ENCODE results near the gene KLHL26. TPM values are rescaled to one million over a fixed set of nuclear protein-coding genes. Genes with fewer than 3 reads are reported as not detected.

Gene KLHL26
- total RNA-seq, 1 donor from 2014 or later, result 2.1 TPM

GRCh38 chr19:18699403-18700054 is 62.7 kb downstream of the KLHL26 start:
- Histone ChIP-seq H3K9ac (ENCODE audit: low read depth in 1 of 3, low read length in 3 of 3) (peak overlapping the region in 1 of 3 donors; percentile 33), H3K36me3 (ENCODE audit: control insufficient read depth in 3 of 3, insufficient read depth in 3 of 3, low read length in 3 of 3) (no peaks in the 10 kb centered on the region), H3K27ac (ENCODE audit: low read depth, low read length) (no peak overlapping the region), H3K4me3 (ENCODE audit: low read length in 3 of 3) (no peak overlapping the region), H3K4me1 (ENCODE audit: control insufficient read depth in 3 of 3, insufficient read depth in 3 of 3, low read length in 3 of 3) (peaks cover 20 to 50% (median 27%) of the 10 kb centered on the region in 3 donors), H3K27me3 (ENCODE audit: control insufficient read depth in 3 of 3, insufficient read depth in 3 of 3, low read length in 3 of 3) (no peaks in the 10 kb centered on the region), H3K9me3 (ENCODE audit: control insufficient read depth in 3 of 3, low read length in 3 of 3) (no peaks in the 10 kb centered on the region)

GRCh38 chr19:18700501-18701249 is 63.8 kb downstream of the KLHL26 start:
- Histone ChIP-seq H3K9ac (ENCODE audit: low read depth in 1 of 3, low read length in 3 of 3) (peak overlapping the region; percentile 57 to 77 (median 63)), H3K27ac (ENCODE audit: low read depth, low read length) (peak overlapping the region; percentile 18), H3K4me1 (ENCODE audit: control insufficient read depth in 3 of 3, insufficient read depth in 3 of 3, low read length in 3 of 3) (peaks cover 20 to 44% (median 27%) of the 10 kb centered on the region in 3 donors), H3K27me3 (ENCODE audit: control insufficient read depth in 3 of 3, insufficient read depth in 3 of 3, low read length in 3 of 3) (no peaks in the 10 kb centered on the region), H3K9me3 (ENCODE audit: control insufficient read depth in 3 of 3, low read length in 3 of 3) (no peaks in the 10 kb centered on the region), H3K36me3 (ENCODE audit: control insufficient read depth in 3 of 3, insufficient read depth in 3 of 3, low read length in 3 of 3) (no peaks in the 10 kb centered on the region), H3K4me3 (ENCODE audit: low read length in 3 of 3) (peak overlapping the region; percentile 63 to 78 (median 70))

DNA sequence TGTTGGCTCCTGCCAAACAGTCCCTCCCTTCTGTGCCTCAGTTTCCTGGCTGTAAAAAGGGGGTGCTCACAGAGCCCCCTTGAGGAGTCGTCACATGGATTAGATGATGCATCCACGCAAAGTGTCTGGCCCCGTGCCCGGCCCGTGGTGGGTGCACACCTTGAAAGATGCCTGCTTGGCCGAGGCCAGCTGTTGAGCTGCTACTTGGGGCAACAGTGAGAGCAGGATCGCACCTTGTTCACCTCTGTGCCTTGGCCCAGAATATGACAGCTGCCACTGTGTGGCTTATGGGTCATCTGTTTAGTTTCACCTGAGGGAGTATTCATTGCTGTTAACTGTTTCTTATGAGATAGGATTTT is 64.4 kb downstream of the KLHL26 start:
- no peaks in the 10 kb centered on the region for H3K36me3 ChIP-seq (ENCODE audit: control insufficient read depth in 3 of 3, insufficient read depth in 3 of 3, low read length in 3 of 3)
- no peak overlapping the region for H3K27ac ChIP-seq (ENCODE audit: low read depth, low read length)
- no peaks in the 10 kb centered on the region for H3K27me3 ChIP-seq (ENCODE audit: control insufficient read depth in 3 of 3, insufficient read depth in 3 of 3, low read length in 3 of 3)
- peak overlapping the region in 2 of 3 donors; percentile 57 to 63 for H3K9ac ChIP-seq (ENCODE audit: low read depth in 1 of 3, low read length in 3 of 3)
- no peaks in the 10 kb centered on the region for H3K9me3 ChIP-seq (ENCODE audit: control insufficient read depth in 3 of 3, low read length in 3 of 3)
- peaks cover 20 to 40% (median 27%) of the 10 kb centered on the region in 3 donors for H3K4me1 ChIP-seq (ENCODE audit: control insufficient read depth in 3 of 3, insufficient read depth in 3 of 3, low read length in 3 of 3)
- peak overlapping the region; percentile 63 to 78 (median 70) for H3K4me3 ChIP-seq (ENCODE audit: low read length in 3 of 3)

DNA sequence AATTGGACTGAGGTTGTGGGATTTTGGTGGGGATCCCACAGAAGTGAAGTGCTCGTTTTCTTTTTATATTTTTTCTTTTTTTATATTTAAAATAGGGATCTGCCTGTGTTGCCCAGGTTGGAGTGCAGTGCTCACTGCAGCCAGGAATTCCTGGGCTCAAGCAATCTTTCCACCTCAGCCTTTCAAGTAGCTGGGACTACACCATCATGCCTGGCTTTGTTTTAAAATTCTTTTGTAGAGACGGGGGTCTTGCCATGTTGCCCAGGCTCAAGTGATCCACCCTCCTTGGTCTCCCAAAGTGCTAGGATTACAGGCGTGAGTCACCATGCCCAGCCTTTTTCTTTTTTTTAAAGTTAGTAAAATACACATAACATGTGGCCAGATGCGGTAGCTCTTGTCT is 67.2 kb downstream of the KLHL26 start:
- Histone ChIP-seq H3K27me3 (ENCODE audit: control insufficient read depth in 3 of 3, insufficient read depth in 3 of 3, low read length in 3 of 3) (no peaks in the 10 kb centered on the region), H3K27ac (ENCODE audit: low read depth, low read length) (no peak overlapping the region), H3K4me1 (ENCODE audit: control insufficient read depth in 3 of 3, insufficient read depth in 3 of 3, low read length in 3 of 3) (peaks cover 23 to 30% (median 26%) of the 10 kb centered on the region in 3 donors), H3K4me3 (ENCODE audit: low read length in 3 of 3) (no peak overlapping the region), H3K9ac (ENCODE audit: low read depth in 1 of 3, low read length in 3 of 3) (no peak overlapping the region), H3K9me3 (ENCODE audit: control insufficient read depth in 3 of 3, low read length in 3 of 3) (no peaks in the 10 kb centered on the region), H3K36me3 (ENCODE audit: control insufficient read depth in 3 of 3, insufficient read depth in 3 of 3, low read length in 3 of 3) (no peaks in the 10 kb centered on the region)

- no peaks in the 10 kb centered on the region for H3K9me3 ChIP-seq (ENCODE audit: control insufficient read depth in 3 of 3, low read length in 3 of 3)
- H3K9ac ChIP-seq (ENCODE audit: low read depth in 1 of 3, low read length in 3 of 3), result no peak overlapping the region
- no peaks in the 10 kb centered on the region for H3K36me3 ChIP-seq (ENCODE audit: control insufficient read depth in 3 of 3, insufficient read depth in 3 of 3, low read length in 3 of 3)
- H3K27me3 ChIP-seq (ENCODE audit: control insufficient read depth in 3 of 3, insufficient read depth in 3 of 3, low read length in 3 of 3), result no peaks in the 10 kb centered on the region
- peaks cover 25 to 29% (median 27%) of the 10 kb centered on the region in 3 donors for H3K4me1 ChIP-seq (ENCODE audit: control insufficient read depth in 3 of 3, insufficient read depth in 3 of 3, low read length in 3 of 3)
- H3K27ac ChIP-seq (ENCODE audit: low read depth, low read length), result no peak overlapping the region
- H3K4me3 ChIP-seq (ENCODE audit: low read length in 3 of 3), result no peak overlapping the region
These were observed 68.1 kb downstream of the KLHL26 start for GRCh38 chr19:18704971-18705370.

DNA sequence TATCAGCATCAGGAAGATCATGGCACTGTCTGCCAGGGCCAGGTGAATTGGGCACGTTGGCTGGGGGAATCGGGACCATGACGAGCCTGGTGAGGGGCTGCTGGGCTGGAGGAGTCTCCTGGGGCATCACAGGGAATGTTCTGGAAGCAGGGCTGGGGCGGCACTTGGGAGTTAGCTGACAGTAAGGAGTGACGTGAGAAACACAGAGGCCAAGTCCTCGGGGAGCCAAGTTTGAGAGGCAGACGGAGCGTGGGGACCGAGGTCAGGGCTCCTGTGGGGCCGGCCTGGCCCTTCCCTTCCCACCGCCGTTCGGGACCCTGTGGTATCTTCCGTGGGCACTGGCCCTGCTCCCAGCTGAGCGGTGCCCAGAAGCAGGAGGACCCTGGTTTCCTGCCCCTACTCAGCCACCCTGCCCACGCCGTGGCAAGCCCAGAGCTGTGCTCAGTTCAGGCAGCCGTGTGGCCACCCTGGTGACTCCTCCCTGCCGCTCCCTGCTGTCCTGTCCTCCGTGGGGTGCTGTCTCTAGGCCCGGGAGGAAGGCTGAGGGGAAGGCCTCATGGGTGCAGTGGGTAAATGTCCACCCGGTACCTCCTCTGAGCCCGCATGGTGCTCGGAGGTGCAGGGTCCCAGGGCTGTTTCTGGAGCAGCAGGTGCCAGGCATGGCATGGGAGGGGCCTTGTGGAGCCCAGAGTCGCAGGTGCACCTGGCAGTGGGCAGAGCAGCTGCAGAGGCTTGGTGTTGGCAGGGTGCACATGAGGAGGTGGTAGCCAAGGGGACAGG is 71.8 kb downstream of the KLHL26 start:
- no peaks in the 10 kb centered on the region for H3K36me3 ChIP-seq (ENCODE audit: control insufficient read depth in 3 of 3, insufficient read depth in 3 of 3, low read length in 3 of 3)
- H3K9ac ChIP-seq (ENCODE audit: low read depth in 1 of 3, low read length in 3 of 3), result peak overlapping the region in 2 of 3 donors; percentile 20 to 45
- no peak overlapping the region for H3K4me3 ChIP-seq (ENCODE audit: low read length in 3 of 3)
- H3K27ac ChIP-seq (ENCODE audit: low read depth, low read length), result no peak overlapping the region
- no peaks in the 10 kb centered on the region for H3K27me3 ChIP-seq (ENCODE audit: control insufficient read depth in 3 of 3, insufficient read depth in 3 of 3, low read length in 3 of 3)
- H3K4me1 ChIP-seq (ENCODE audit: control insufficient read depth in 3 of 3, insufficient read depth in 3 of 3, low read length in 3 of 3), result peaks cover 20 to 28% (median 21%) of the 10 kb centered on the region in 3 donors
- no peaks in the 10 kb centered on the region for H3K9me3 ChIP-seq (ENCODE audit: control insufficient read depth in 3 of 3, low read length in 3 of 3)

- H3K4me1 ChIP-seq (ENCODE audit: control insufficient read depth in 3 of 3, insufficient read depth in 3 of 3, low read length in 3 of 3), result peaks cover 24 to 33% (median 25%) of the 10 kb centered on the region in 3 donors
- H3K4me3 ChIP-seq (ENCODE audit: low read length in 3 of 3), result no peak overlapping the region
- no peaks in the 10 kb centered on the region for H3K27me3 ChIP-seq (ENCODE audit: control insufficient read depth in 3 of 3, insufficient read depth in 3 of 3, low read length in 3 of 3)
- no peaks in the 10 kb centered on the region for H3K9me3 ChIP-seq (ENCODE audit: control insufficient read depth in 3 of 3, low read length in 3 of 3)
- no peak overlapping the region for H3K27ac ChIP-seq (ENCODE audit: low read depth, low read length)
- no peaks in the 10 kb centered on the region for H3K36me3 ChIP-seq (ENCODE audit: control insufficient read depth in 3 of 3, insufficient read depth in 3 of 3, low read length in 3 of 3)
- H3K9ac ChIP-seq (ENCODE audit: low read depth in 1 of 3, low read length in 3 of 3), result peak overlapping the region in 1 of 3 donors; percentile 25
These were observed 72.7 kb downstream of the KLHL26 start for GRCh38 chr19:18709546-18709945.

DNA sequence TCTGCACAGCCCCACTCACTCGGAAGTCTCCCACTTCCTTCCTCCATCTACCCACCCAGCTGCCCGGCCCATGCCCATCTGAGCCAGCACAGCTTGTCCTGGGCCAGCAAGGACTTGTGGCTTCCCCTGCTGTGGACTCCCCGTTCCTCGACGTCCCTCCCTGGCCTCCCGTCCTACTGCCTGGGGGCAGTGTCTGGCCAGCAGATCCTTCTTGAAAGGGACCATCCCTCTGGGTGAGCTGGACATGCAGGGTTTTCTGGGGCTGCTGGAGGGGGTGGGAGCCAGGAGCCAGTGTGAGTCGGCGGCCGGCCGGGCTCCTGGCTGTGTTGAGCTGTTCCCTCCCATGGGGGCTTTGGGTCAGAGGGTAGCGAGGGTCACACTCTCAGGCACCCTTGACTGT is 73.4 kb downstream of the KLHL26 start:
- peaks cover 24 to 33% (median 25%) of the 10 kb centered on the region in 3 donors for H3K4me1 ChIP-seq (ENCODE audit: control insufficient read depth in 3 of 3, insufficient read depth in 3 of 3, low read length in 3 of 3)
- H3K27ac ChIP-seq (ENCODE audit: low read depth, low read length), result no peak overlapping the region
- H3K27me3 ChIP-seq (ENCODE audit: control insufficient read depth in 3 of 3, insufficient read depth in 3 of 3, low read length in 3 of 3), result no peaks in the 10 kb centered on the region
- peak overlapping the region in 1 of 3 donors; percentile 16 for H3K9ac ChIP-seq (ENCODE audit: low read depth in 1 of 3, low read length in 3 of 3)
- no peak overlapping the region for H3K4me3 ChIP-seq (ENCODE audit: low read length in 3 of 3)
- no peaks in the 10 kb centered on the region for H3K9me3 ChIP-seq (ENCODE audit: control insufficient read depth in 3 of 3, low read length in 3 of 3)
- H3K36me3 ChIP-seq (ENCODE audit: control insufficient read depth in 3 of 3, insufficient read depth in 3 of 3, low read length in 3 of 3), result no peaks in the 10 kb centered on the region

- H3K27me3 ChIP-seq (ENCODE audit: control insufficient read depth in 3 of 3, insufficient read depth in 3 of 3, low read length in 3 of 3), result no peaks in the 10 kb centered on the region
- H3K9me3 ChIP-seq (ENCODE audit: control insufficient read depth in 3 of 3, low read length in 3 of 3), result no peaks in the 10 kb centered on the region
- peaks cover 0 to 2% (median 0%) of the 10 kb centered on the region in 3 donors for H3K36me3 ChIP-seq (ENCODE audit: control insufficient read depth in 3 of 3, insufficient read depth in 3 of 3, low read length in 3 of 3)
- peak overlapping the region; percentile 58 for H3K27ac ChIP-seq (ENCODE audit: low read depth, low read length)
- H3K4me1 ChIP-seq (ENCODE audit: control insufficient read depth in 3 of 3, insufficient read depth in 3 of 3, low read length in 3 of 3), result peaks cover 24 to 33% (median 25%) of the 10 kb centered on the region in 3 donors
- no peak overlapping the region for H3K4me3 ChIP-seq (ENCODE audit: low read length in 3 of 3)
- peak overlapping the region in 1 of 3 donors; percentile 25 for H3K9ac ChIP-seq (ENCODE audit: low read depth in 1 of 3, low read length in 3 of 3)
These were observed 74.3 kb downstream of the KLHL26 start for GRCh38 chr19:18710996-18711751.

Data from skeletal muscle tissue (tissue), 4 donors.